Measurements from ENCODE around the gene PLCB1. TPM values are rescaled to one million over a fixed set of nuclear protein-coding genes. Genes with fewer than 3 reads are reported as not detected.

The PLCB1 gene
- total RNA-seq, 3 donors from 2014 or later = 12.2 to 106 (median 30.5) TPM

DNA sequence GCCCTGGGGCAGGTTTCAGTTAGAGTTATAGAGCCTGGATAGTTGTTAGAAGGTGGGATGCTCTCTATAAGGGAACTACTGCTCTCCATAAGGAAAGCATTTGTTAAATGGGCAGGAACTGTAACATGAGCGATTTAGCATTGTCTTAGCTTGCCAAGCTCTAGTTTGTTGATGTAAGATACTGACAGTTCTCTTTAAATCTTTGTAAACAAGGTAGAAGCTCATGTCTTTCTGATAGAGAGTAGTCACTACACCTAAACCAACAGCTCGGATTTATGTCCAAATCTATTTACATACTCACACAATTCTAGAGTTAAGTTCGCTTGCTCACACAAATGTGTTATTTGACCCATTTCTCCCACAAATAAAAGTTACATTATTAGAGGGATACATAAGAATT is 87.3 kb downstream of the PLCB1 start:
- no peaks in the 10 kb centered on the region for H3K4me1 ChIP-seq
- DNase-seq (ENCODE audit: low spot score in 2 of 2) = no peak
- no peaks in the 10 kb centered on the region for H3K27me3 ChIP-seq
- intact Hi-C loops (cut with DNase I; ENCODE audit: low total_unique reads) = no loop called here
- H3K9me3 ChIP-seq = no peaks in the 10 kb centered on the region
- H3K36me3 ChIP-seq = no peaks in the 10 kb centered on the region
- H3K27ac ChIP-seq = no peak overlapping the region
- H3K4me3 ChIP-seq = no peak overlapping the region
- TF ChIP-seq POLR2A (IDR thresholded peaks at IDR 0.05) = no peak
- TF ChIP-seq, protein P1, sequence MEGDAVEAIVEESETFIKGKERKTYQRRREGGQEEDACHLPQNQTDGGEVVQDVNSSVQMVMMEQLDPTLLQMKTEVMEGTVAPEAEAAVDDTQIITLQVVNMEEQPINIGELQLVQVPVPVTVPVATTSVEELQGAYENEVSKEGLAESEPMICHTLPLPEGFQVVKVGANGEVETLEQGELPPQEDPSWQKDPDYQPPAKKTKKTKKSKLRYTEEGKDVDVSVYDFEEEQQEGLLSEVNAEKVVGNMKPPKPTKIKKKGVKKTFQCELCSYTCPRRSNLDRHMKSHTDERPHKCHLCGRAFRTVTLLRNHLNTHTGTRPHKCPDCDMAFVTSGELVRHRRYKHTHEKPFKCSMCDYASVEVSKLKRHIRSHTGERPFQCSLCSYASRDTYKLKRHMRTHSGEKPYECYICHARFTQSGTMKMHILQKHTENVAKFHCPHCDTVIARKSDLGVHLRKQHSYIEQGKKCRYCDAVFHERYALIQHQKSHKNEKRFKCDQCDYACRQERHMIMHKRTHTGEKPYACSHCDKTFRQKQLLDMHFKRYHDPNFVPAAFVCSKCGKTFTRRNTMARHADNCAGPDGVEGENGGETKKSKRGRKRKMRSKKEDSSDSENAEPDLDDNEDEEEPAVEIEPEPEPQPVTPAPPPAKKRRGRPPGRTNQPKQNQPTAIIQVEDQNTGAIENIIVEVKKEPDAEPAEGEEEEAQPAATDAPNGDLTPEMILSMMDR (IDR thresholded peaks at IDR 0.05) = no peak
- TF ChIP-seq POLR2AphosphoS5 (IDR thresholded peaks at IDR 0.05) = no peak

- H3K9me3 ChIP-seq = no peaks in the 10 kb centered on the region
- no peak overlapping the region for H3K4me3 ChIP-seq
- H3K27me3 ChIP-seq = no peaks in the 10 kb centered on the region
- no peaks in the 10 kb centered on the region for H3K36me3 ChIP-seq
- no peaks in the 10 kb centered on the region for H3K4me1 ChIP-seq
- DNase-seq (ENCODE audit: low spot score in 2 of 2) = no peak
- no peak overlapping the region for H3K27ac ChIP-seq
- TF ChIP-seq POLR2A (IDR thresholded peaks at IDR 0.05) (no peak), POLR2AphosphoS5 (IDR thresholded peaks at IDR 0.05) (no peak)
- TF ChIP-seq, protein P1 (IDR thresholded peaks at IDR 0.05) = no peak
- intact Hi-C loops (cut with DNase I; ENCODE audit: low total_unique reads) = no loop called here
Observed at GRCh38 chr20:8220716-8221115, 88.7 kb downstream of the PLCB1 start.

DNA sequence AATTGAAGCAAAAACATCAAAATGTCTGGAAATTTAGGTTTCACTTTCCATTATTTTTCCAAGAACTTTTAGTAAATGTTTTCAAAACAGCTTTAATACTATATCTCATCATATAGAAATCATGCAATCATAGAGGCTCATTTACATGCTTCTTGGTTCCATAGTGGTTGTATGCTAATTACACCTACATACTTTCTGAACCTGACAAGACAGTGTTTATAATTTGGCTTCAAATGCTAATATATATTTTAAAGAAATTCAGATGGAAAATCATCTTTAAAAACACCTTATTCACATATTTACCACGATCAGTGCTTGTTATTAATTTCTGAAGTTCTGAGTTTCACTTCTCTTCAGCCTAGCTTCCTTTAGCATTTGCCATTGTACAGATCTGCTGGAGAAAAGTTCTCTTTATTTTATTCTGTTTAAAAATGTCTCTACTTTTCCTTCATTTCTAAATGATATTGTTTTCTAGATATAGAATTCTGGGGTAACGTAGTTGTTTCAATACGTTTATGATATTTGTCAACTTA is 89.9 kb downstream of the PLCB1 start:
- DNase-seq (ENCODE audit: low spot score in 2 of 2) = no peak
- no peaks in the 10 kb centered on the region for H3K27me3 ChIP-seq
- intact Hi-C loops (cut with DNase I; ENCODE audit: low total_unique reads) = no loop called here
- H3K9me3 ChIP-seq = no peaks in the 10 kb centered on the region
- no peaks in the 10 kb centered on the region for H3K36me3 ChIP-seq
- TF ChIP-seq, protein P1 (IDR thresholded peaks at IDR 0.05) = no peak
- TF ChIP-seq POLR2A (IDR thresholded peaks at IDR 0.05) = no peak
- TF ChIP-seq POLR2AphosphoS5 (IDR thresholded peaks at IDR 0.05) = no peak
- H3K4me1 ChIP-seq = no peaks in the 10 kb centered on the region
- no peak overlapping the region for H3K4me3 ChIP-seq
- H3K27ac ChIP-seq = no peak overlapping the region

DNA sequence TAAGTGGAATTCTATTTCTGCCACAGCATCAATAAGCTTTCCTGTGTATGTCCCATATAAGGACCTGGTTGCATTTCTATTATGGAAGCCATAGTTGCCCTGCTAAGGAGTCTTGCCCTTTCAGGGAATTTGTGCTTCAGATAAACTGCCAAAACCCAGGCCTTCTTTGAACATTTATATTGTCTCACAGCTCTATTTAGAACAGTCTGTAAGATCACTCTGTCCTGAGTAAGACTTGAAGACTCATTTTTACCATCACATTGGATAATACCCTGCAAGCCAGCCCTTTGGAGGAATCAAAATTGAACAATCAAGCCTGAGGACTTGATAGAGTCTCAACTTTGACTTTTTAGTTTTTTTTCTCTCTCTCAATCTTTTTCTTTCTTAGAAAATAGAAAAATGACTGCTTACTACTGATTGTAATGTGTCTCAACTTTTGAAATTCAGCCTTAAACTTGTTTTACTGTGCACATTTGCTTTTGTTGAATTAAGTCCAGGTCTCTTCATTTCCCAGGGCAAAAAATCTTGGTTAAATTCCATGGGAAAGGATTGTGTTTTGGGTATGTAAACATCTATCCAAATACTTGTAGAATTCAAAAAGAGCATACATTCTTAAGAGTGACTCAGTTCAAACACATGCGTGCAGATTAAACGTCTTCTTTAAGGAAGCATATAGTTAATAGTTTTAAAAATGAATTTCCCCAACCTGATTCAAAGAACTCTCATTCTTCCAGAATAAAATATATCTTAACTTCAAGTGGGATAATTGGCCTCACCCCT is 91.2 kb downstream of the PLCB1 start:
- H3K27me3 ChIP-seq = no peaks in the 10 kb centered on the region
- intact Hi-C loops (cut with DNase I; ENCODE audit: low total_unique reads) = no loop called here
- no peaks in the 10 kb centered on the region for H3K9me3 ChIP-seq
- H3K27ac ChIP-seq = no peak overlapping the region
- no peak overlapping the region for H3K4me3 ChIP-seq
- DNase-seq (ENCODE audit: low spot score in 2 of 2) = no peak
- no peaks in the 10 kb centered on the region for H3K36me3 ChIP-seq
- TF ChIP-seq POLR2A (IDR thresholded peaks at IDR 0.05) = no peak
- TF ChIP-seq POLR2AphosphoS5 (IDR thresholded peaks at IDR 0.05) = no peak
- TF ChIP-seq, protein P1 (IDR thresholded peaks at IDR 0.05) = no peak
- no peaks in the 10 kb centered on the region for H3K4me1 ChIP-seq

DNA sequence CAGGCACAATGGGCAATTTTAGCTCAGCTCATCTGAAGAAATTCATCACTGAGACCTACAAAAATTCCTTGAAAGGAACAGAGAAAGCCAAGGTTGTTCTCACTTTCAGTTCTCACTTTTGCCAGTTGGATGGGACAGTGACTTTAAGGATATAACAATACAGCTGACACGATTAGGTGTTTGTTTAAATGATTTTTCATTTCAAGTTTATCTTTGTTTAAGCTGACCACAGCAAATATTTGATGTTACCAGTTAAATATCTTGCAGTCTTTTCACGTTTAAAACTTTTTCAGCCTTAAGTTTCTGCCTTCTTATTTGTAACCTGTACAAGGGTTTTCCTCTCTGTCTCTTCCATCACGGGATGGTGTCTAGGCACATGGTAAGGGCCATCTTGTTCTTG is 93.6 kb downstream of the PLCB1 start:
- DNase-seq (ENCODE audit: low spot score in 2 of 2) = no peak
- intact Hi-C loops (cut with DNase I; ENCODE audit: low total_unique reads) = no loop called here
- no peaks in the 10 kb centered on the region for H3K27me3 ChIP-seq
- H3K4me1 ChIP-seq = no peaks in the 10 kb centered on the region
- no peak overlapping the region for H3K27ac ChIP-seq
- TF ChIP-seq, protein P1 (IDR thresholded peaks at IDR 0.05) = no peak
- TF ChIP-seq POLR2AphosphoS5 (IDR thresholded peaks at IDR 0.05) (no peak), POLR2A (IDR thresholded peaks at IDR 0.05) (no peak)
- H3K36me3 ChIP-seq = no peaks in the 10 kb centered on the region
- H3K4me3 ChIP-seq = no peak overlapping the region
- no peaks in the 10 kb centered on the region for H3K9me3 ChIP-seq

Data from breast epithelium (tissue), 4 donors.